Activated T-cell treated with anti-CD3 and anti-CD28 coated beads, Interleukin-2, amount 50 U/mL, for 4 hours (primary cell): Measurements from ENCODE around the gene UPP1. TPM values are rescaled to one million over a fixed set of nuclear protein-coding genes. Genes with fewer than 3 reads are reported as not detected.
A peak's percentile ranks its signal among the peaks of the same experiment; 100 is the strongest.

Source experiments
- ATAC-seq, 2 donors: fragments of 200-7000 bp; cut with Tn5 transposase; one replicate each; pipeline ENCODE4 v1.10.0; 2021
- DNase-seq: peaks from one replicate; pipeline ENCODE4 v3.0.0-alpha.2; 2020
- H3K27me3 Mint-ChIP-seq: one replicate; pipeline ENCODE4 v1.8.0; 2021; ENCODE audit warnings: low read depth, mixed read lengths
- H3K36me3 Mint-ChIP-seq: one replicate; pipeline ENCODE4 v1.8.0; 2022; ENCODE audit warnings: mixed read lengths; ENCODE audit not compliant: insufficient read depth
- H3K4me1 Mint-ChIP-seq: one replicate; pipeline ENCODE4 v1.8.0; 2021; ENCODE audit warnings: low read depth, mixed read lengths
- H3K4me3 Mint-ChIP-seq: one replicate; pipeline ENCODE4 v1.8.0; 2021; ENCODE audit warnings: mild to moderate bottlenecking, moderate library complexity, mixed read lengths
- H3K9me3 Mint-ChIP-seq: one replicate; pipeline ENCODE4 v1.8.0; 2021; ENCODE audit warnings: mixed read lengths
- total RNA-seq, 3 donors: library from RNA; stranded (reverse); gene quantifications; one replicate each; pipeline ENCODE4 v1.2.1, GENCODE V29; 2021

The UPP1 gene
- total RNA-seq, 3 donors from 2014 or later = 25.5 to 45.8 (median 45.1) TPM

GRCh38 chr7:48096273-48096672 is 7.2 kb downstream of the UPP1 start:
- H3K4me1 Mint-ChIP-seq = peaks cover 84% of the 10 kb centered on the region
- peak overlapping the region; percentile 53 for H3K4me3 Mint-ChIP-seq
- H3K36me3 Mint-ChIP-seq = peaks cover 49% of the 10 kb centered on the region
- ATAC-seq (peak; percentile 42 to 47), DNase-seq (no peak)
- H3K9me3 Mint-ChIP-seq = no peaks in the 10 kb centered on the region
- no peaks in the 10 kb centered on the region for H3K27me3 Mint-ChIP-seq

- no peaks in the 10 kb centered on the region for H3K27me3 Mint-ChIP-seq
- DNase-seq (no peak), ATAC-seq (peak; percentile 66 to 74)
- peak overlapping the region; percentile 65 for H3K4me3 Mint-ChIP-seq
- no peaks in the 10 kb centered on the region for H3K9me3 Mint-ChIP-seq
- peaks cover 78% of the 10 kb centered on the region for H3K4me1 Mint-ChIP-seq
- H3K36me3 Mint-ChIP-seq = peaks cover 53% of the 10 kb centered on the region
Measured at GRCh38 chr7:48097521-48098231, 8.6 kb downstream of the UPP1 start.

DNA sequence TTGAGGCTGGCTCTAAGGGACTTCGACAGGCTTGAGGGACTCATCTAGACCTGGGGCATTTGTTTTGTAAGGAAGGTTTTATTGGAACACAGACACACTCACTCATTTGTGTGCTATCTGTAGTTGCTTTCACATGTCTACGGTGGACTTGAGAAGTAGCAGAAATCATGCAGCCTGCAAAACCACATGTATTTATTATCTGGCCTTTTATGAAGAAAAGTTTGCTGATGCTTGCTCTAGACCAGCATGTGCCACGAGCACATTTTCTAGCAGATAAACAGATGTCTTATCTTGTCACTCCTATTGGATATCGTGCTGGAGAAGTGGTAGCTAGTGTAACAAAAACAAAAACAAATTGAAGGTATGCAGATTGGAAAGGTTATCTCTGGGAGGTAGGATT is 9.8 kb downstream of the UPP1 start:
- Mint-ChIP-seq H3K27me3 (no peaks in the 10 kb centered on the region), H3K4me1 (peaks cover 68% of the 10 kb centered on the region), H3K9me3 (no peaks in the 10 kb centered on the region), H3K4me3 (no peak overlapping the region), H3K36me3 (peaks cover 55% of the 10 kb centered on the region)
- no peak for ATAC-seq
- no peak for DNase-seq

DNA sequence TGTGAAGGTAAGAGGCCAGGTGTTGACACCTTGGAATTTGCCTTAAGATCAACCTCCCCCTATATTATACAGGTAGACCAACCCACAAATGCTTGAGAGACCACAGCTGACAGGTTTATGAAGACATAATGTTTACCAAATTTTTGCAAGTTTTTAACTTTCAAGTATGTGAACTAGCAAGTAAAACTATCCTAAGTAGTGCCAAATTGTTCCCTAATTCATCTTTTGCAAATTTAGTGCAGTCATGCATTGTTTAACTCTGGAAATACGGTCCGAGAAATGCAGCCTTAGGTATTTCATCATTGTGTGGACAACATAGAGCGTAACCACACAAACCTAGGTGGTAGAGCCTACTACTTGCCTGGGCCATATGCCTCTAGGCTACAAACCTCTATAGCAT is 10.7 kb downstream of the UPP1 start:
- Mint-ChIP-seq H3K4me1 (peaks cover 60% of the 10 kb centered on the region), H3K4me3 (no peak overlapping the region)
- ATAC-seq = no peak

DNA sequence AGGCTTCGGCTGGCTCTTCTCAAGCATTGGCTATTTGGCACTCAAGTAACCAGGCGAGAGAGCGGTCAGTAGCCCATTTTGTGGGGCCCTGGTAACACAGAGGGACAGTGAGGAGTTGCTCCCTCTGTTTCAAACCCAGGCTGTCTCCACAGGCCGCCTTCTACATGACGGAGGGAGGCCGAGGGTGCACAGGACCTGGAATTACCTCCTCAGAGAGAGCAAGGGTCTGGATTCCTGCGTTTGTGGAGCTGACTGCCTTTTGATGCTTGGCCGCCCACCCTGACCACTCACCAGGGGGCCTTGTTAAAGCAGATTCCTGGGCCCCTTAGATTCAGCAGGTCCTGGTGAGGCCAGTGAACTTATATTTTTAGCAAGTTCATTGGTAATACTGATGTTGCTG is 12.3 kb downstream of the UPP1 start:
- H3K4me3 Mint-ChIP-seq = no peak overlapping the region
- H3K4me1 Mint-ChIP-seq = peaks cover 44% of the 10 kb centered on the region
- H3K36me3 Mint-ChIP-seq = peaks cover 52% of the 10 kb centered on the region
- no peaks in the 10 kb centered on the region for H3K27me3 Mint-ChIP-seq
- DNase-seq (no peak), ATAC-seq (no peak)
- no peaks in the 10 kb centered on the region for H3K9me3 Mint-ChIP-seq

More for the DNA sequence above, 10.7 kb downstream of the UPP1 start:
- H3K9me3 Mint-ChIP-seq = no peaks in the 10 kb centered on the region
- no peaks in the 10 kb centered on the region for H3K27me3 Mint-ChIP-seq
- H3K36me3 Mint-ChIP-seq = peaks cover 56% of the 10 kb centered on the region
- no peak for DNase-seq

DNA sequence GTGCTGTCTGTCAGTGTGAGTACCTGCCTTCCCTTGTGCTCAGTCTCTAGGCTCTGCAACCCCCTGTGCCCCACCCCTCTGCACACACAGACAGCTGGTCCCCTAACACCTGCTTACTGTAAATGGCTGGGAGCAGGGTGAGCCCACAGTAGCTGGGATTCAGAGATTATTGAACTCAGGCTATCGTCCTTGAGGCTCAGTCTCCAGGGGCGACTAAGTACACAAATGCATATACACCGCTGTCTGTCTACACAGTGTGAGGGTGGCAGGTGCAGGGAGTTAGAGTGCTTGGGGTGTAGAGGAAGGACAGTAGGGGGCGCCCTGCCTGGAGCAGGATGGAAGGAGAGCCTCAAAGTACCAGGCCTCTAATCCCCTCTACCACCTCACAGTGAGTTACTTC is 12.9 kb downstream of the UPP1 start:
- peaks cover 39% of the 10 kb centered on the region for H3K4me1 Mint-ChIP-seq
- H3K27me3 Mint-ChIP-seq = no peaks in the 10 kb centered on the region
- no peak for DNase-seq
- H3K36me3 Mint-ChIP-seq = peaks cover 51% of the 10 kb centered on the region
- no peak overlapping the region for H3K4me3 Mint-ChIP-seq
- H3K9me3 Mint-ChIP-seq = no peaks in the 10 kb centered on the region
- peak in 1 of 2 donors; percentile 31 for ATAC-seq

DNA sequence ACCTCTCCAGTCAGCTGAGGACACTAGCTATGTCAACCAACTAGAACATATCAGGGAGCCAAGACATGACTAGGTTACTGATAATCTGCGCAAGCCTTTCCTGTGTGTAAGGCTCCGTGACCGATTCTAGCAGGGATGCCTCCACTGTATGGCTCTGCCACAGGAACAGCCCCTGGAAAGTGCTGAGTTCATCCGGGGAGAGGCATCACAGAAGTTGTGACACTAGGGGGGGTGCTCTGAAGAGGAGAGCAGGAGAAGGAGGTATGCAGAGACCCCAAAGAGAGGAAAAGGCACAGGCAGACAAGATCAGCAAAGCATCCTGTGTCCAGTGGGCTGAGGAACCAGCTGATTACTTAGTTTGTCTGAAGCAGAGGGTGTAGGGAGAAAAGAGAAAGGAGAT is 13.5 kb downstream of the UPP1 start:
- no peak for DNase-seq
- Mint-ChIP-seq H3K36me3 (peaks cover 53% of the 10 kb centered on the region), H3K4me3 (no peak overlapping the region), H3K4me1 (peaks cover 34% of the 10 kb centered on the region), H3K27me3 (no peaks in the 10 kb centered on the region), H3K9me3 (no peaks in the 10 kb centered on the region)
- no peak for ATAC-seq

- Mint-ChIP-seq H3K27me3 (no peaks in the 10 kb centered on the region), H3K9me3 (no peaks in the 10 kb centered on the region), H3K4me3 (no peak overlapping the region), H3K4me1 (peaks cover 16% of the 10 kb centered on the region), H3K36me3 (peaks cover 46% of the 10 kb centered on the region)
- ATAC-seq (no peak), DNase-seq (no peak)
Measured at GRCh38 chr7:48105045-48105444, 16.0 kb downstream of the UPP1 start.

DNA sequence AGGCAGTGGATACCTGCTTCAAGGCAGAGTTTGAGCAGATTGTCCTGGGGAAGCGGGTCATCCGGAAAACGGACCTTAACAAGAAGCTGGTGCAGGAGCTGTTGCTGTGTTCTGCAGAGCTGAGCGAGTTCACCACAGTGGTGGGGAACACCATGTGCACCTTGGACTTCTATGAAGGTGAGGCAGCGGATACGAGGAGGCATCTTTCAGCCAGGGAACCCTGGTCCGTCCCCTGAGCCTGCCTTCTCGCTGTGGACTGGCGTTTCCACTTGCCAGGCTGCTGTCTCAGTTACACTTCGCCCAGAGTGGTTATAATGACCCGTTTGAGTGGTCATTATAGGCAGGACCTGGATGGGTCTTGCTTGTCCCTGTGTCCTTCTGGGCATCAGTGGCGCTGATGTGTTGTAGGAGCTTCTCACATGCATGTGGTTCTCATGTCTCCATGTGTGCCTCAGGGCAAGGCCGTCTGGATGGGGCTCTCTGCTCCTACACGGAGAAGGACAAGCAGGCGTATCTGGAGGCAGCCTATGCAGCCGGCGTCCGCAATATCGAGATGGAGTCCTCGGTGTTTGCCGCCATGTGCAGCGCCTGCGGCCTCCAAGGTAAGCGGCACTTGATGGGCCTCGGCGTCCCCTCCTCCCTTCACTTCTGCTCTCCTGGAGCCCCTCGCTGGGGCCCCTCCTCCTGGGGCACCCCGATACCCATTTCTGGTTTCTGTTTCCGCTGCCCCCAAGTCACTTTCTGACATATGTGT is 18.0 kb downstream of the UPP1 start:
- DNase-seq (no peak), ATAC-seq (no peak)
- peaks cover 42% of the 10 kb centered on the region for H3K36me3 Mint-ChIP-seq
- H3K27me3 Mint-ChIP-seq = no peaks in the 10 kb centered on the region
- no peaks in the 10 kb centered on the region for H3K9me3 Mint-ChIP-seq
- H3K4me3 Mint-ChIP-seq = no peak overlapping the region
- H3K4me1 Mint-ChIP-seq = peaks cover 14% of the 10 kb centered on the region

- Mint-ChIP-seq H3K4me1 (peaks cover 12% of the 10 kb centered on the region), H3K4me3 (no peak overlapping the region), H3K9me3 (no peaks in the 10 kb centered on the region), H3K27me3 (no peaks in the 10 kb centered on the region), H3K36me3 (peaks cover 35% of the 10 kb centered on the region)
- ATAC-seq (no peak), DNase-seq (no peak)
Measured at GRCh38 chr7:48107926-48108472, 18.9 kb downstream of the UPP1 start.

DNA sequence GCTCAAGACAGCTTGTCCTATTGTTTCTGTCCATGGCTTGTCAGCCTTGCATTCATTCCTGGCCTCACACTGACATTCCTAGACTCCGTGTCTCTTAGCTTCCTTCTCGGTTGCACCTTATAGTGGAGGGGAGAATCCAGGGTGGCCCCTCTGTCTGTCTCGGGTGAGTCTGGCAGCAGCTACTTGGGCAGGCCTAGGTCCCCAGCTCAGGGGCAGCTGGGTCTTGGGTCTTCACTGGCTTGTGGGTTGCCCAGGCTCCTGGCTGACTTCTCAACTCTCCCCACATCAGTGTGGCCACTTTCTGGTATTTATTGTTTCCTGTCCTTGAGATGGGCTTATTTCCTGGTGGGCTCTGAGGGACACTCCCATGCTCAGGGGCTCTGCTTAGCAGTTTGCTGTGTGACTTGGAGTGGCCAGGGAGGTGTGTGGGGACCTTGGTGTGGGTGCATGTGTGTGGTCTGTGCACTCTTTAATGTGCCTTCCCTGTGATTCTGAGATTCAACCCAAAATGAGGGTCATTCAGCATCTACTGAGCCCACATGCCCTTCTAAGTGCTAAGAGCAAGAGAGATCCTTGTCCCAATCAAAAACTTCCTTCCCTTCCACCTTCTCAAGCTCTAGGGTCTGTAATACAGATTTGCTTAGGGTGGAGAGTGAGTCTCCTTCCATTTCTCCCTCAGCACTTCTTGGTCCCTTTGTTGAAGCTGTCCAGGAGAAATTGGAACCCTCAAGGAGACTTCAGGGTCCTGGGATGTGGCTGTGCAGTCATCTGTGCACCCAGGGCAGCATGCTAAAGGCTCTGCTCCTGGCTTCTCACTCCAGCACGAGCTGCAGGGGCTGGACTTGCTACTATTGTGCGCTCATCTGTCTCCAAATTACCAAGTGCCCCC is 20.1 kb downstream of the UPP1 start:
- no peak for ATAC-seq
- DNase-seq = no peak
- Mint-ChIP-seq H3K36me3 (peaks cover 29% of the 10 kb centered on the region), H3K4me1 (peaks cover 12% of the 10 kb centered on the region), H3K4me3 (no peak overlapping the region), H3K9me3 (no peaks in the 10 kb centered on the region), H3K27me3 (no peaks in the 10 kb centered on the region)

DNA sequence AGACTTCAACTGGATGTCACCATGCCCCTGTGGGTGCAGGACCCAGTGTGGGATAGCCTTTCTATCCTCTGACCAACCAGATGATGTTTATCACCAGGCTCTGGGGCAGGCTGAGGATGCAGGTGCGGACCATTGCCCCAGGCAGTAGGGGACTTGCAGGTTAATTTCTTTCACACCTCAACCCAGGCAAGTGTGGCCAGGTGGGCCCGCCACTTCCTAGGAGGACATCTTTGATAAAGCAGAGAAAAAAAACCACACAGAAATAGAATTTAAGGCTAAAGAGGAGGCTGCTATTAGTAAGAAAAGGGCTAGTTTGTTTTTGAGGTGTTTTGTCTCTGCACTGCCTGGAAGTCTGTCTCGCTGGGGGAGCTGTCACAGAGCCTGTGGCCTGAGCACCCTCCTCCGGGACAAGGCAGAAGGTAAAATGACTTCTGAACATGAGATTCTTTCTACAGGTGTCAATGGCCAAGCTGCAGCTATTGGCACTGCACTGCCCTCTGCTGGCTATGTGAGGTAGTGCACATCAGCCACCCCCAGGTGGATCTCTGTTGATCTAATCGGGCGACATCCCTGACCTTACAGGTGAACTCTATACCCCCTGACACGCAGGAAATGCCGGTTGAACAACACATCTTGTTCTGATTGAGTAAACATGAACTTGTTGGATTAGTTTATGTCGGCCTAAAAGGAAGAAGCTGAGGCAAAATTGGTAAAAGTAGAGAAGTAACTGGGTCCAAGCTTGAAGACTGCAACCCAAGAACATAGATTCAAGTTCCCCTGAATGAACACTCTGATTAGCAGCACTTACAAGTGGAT is 21.0 kb downstream of the UPP1 start:
- peaks cover 12% of the 10 kb centered on the region for H3K4me1 Mint-ChIP-seq
- peaks cover 21% of the 10 kb centered on the region for H3K36me3 Mint-ChIP-seq
- no peaks in the 10 kb centered on the region for H3K9me3 Mint-ChIP-seq
- DNase-seq = peak; percentile 94
- H3K27me3 Mint-ChIP-seq = no peaks in the 10 kb centered on the region
- no peak overlapping the region for H3K4me3 Mint-ChIP-seq
- peak; percentile 87 to 92 for ATAC-seq

GRCh38 chr7:48110868-48111267 is 21.8 kb downstream of the UPP1 start:
- DNase-seq = no peak
- H3K4me3 Mint-ChIP-seq = no peak overlapping the region
- peaks cover 18% of the 10 kb centered on the region for H3K36me3 Mint-ChIP-seq
- no peak for ATAC-seq
- no peaks in the 10 kb centered on the region for H3K27me3 Mint-ChIP-seq
- H3K4me1 Mint-ChIP-seq = peaks cover 12% of the 10 kb centered on the region
- no peaks in the 10 kb centered on the region for H3K9me3 Mint-ChIP-seq
